SK-N-MC (cell line): ENCODE measurements around the gene TSPAN16.

ENCODE experiments used
- DNase-seq: peaks from one replicate; pipeline ENCODE4 v3.0.0-alpha.2; 2011; ENCODE audit warnings: low read depth, low spot score
- H3K27ac ChIP-seq: fragments of 200-600 bp; sonication (generic); 2 replicates; pipeline ENCODE4 v1.5.1; 2016; ENCODE audit warnings: mixed run types
- H3K36me3 ChIP-seq: fragments of 200-600 bp; sonication (generic); 2 replicates; pipeline ENCODE4 v1.6.1; 2017; ENCODE audit warnings: antibody characterized with exemption, low read length, mixed read lengths; ENCODE audit not compliant: insufficient read depth
- H3K4me3 ChIP-seq: fragments of 200-600 bp; sonication (generic); 2 replicates; pipeline ENCODE4 v1.5.1; 2016
- H3K9ac ChIP-seq: fragments of 200-600 bp; sonication (generic); 2 replicates; pipeline ENCODE4 v1.8.0; 2017; ENCODE audit warnings: mixed run types, mixed read lengths; ENCODE audit not compliant: insufficient read length
- H3K9me3 ChIP-seq: fragments of 200-600 bp; sonication (generic); 2 replicates; pipeline ENCODE4 v1.6.1; 2017; ENCODE audit warnings: low read depth, mild to moderate bottlenecking, antibody characterized with exemption, low read length, moderate library complexity, mixed read lengths
- EZH2 ChIP-seq: fragments of 200-600 bp; sonication (generic); IDR thresholded peaks from one replicate; pipeline ENCODE4 v1.6.1; 2017; ENCODE audit warnings: antibody characterized with exemption
- FOXP2 ChIP-seq: optimal IDR thresholded peaks from 2 replicates; pipeline ENCODE3; 2011; ENCODE audit warnings: mild to moderate bottlenecking, moderate library complexity; ENCODE audit not compliant: insufficient read depth; ENCODE audit errors: extremely low read length, control extremely low read depth
- POLR2AphosphoS5 ChIP-seq: IDR thresholded peaks from 2 replicates; pipeline ENCODE4 v1.6.1; 2012; ENCODE audit warnings: mild to moderate bottlenecking, low read depth, low read length, borderline replicate concordance

Gene TSPAN16, protein sequence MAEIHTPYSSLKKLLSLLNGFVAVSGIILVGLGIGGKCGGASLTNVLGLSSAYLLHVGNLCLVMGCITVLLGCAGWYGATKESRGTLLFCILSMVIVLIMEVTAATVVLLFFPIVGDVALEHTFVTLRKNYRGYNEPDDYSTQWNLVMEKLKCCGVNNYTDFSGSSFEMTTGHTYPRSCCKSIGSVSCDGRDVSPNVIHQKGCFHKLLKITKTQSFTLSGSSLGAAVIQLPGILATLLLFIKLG

GRCh38 chr19:11295665-11296245 lies at the start of gene TSPAN16:
Gene TSPAN16, plus strand, starts transcription at chr19:11296160. Its CDS starts 138 bp downstream, at chr19:11296298.
- no peaks in the 10 kb centered on the region for H3K9me3 ChIP-seq
- no peak within 1 kb of the TSS for H3K4me3 ChIP-seq
- no peak within 1 kb of the TSS for H3K27ac ChIP-seq
- TF ChIP-seq POLR2AphosphoS5 (no peak), EZH2 (no peak), FOXP2 (no peak)
- no peak within 1 kb of the TSS for H3K9ac ChIP-seq
- no peaks in the 10 kb centered on the region for H3K36me3 ChIP-seq
- DNase-seq = no peak

DNA sequence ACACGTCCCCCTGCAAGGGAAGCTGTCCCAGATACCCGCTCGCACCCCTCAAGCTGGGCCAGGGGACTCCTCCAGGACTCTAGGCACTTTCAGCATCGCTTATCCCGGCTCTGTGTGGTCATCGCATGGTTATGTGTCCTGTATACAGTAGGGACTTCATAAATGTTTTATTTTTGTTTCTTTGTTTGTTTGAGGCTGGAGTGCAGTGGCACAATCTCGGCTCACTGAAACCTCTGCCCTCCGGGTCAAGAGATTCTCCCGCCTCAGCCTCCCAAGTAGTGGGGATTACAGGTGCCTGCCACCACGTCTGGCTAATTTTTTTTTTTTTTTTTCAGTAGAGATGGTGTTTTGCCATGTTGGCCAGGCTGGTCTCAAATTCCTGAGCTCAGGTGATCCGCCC lies 49.0 kb upstream of the TSPAN16 start:
- Histone ChIP-seq H3K9ac (no peak overlapping the region), H3K36me3 (no peaks in the 10 kb centered on the region), H3K4me3 (no peak overlapping the region), H3K9me3 (no peaks in the 10 kb centered on the region), H3K27ac (no peak overlapping the region)
- DNase-seq = no peak
- TF ChIP-seq FOXP2 (no peak), POLR2AphosphoS5 (no peak), EZH2 (no peak)

GRCh38 chr19:11247391-11247790 lies 48.6 kb upstream of the TSPAN16 start:
- no peak for DNase-seq
- no peak overlapping the region for H3K9ac ChIP-seq
- H3K4me3 ChIP-seq = no peak overlapping the region
- TF ChIP-seq FOXP2 (no peak), EZH2 (no peak)
- H3K9me3 ChIP-seq = no peaks in the 10 kb centered on the region
- no peak overlapping the region for H3K27ac ChIP-seq
- no peaks in the 10 kb centered on the region for H3K36me3 ChIP-seq

DNA sequence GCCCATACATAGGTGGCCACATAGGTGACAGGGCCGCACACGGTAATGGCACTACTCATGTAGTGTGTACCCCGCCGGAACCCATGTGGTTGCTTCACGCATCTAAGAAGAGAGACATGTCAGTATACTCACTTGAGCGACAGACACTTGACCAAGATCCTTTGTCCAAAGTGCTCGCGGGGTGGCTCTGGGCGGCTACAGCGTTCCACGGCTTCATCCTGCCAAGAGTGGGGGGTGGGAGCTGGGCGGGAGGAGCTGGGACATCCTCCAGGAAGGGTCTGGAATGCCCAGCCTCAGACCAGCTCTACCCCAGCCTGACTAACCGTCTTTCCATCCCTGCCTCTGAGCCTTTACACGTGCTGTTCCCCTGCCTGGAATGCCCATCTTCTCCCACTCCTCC lies 48.0 kb upstream of the TSPAN16 start:
- Histone ChIP-seq H3K9me3 (no peaks in the 10 kb centered on the region), H3K4me3 (no peak overlapping the region), H3K27ac (no peak overlapping the region), H3K9ac (no peak overlapping the region), H3K36me3 (no peaks in the 10 kb centered on the region)
- DNase-seq = no peak
- TF ChIP-seq POLR2AphosphoS5 = no peak
- TF ChIP-seq EZH2 = no peak
- no peak for TF ChIP-seq FOXP2

GRCh38 chr19:11248852-11249251 lies 47.1 kb upstream of the TSPAN16 start:
- Histone ChIP-seq H3K4me3 (no peak overlapping the region), H3K27ac (no peak overlapping the region), H3K36me3 (no peaks in the 10 kb centered on the region), H3K9ac (no peak overlapping the region), H3K9me3 (no peaks in the 10 kb centered on the region)
- TF ChIP-seq POLR2AphosphoS5 (no peak), FOXP2 (no peak), EZH2 (no peak)
- DNase-seq = no peak

- DNase-seq = no peak
- no peak for TF ChIP-seq EZH2
- Histone ChIP-seq H3K4me3 (no peak overlapping the region), H3K9me3 (no peaks in the 10 kb centered on the region), H3K36me3 (no peaks in the 10 kb centered on the region), H3K27ac (no peak overlapping the region), H3K9ac (no peak overlapping the region)
Observed at GRCh38 chr19:11251217-11251616, 44.7 kb upstream of the TSPAN16 start.

DNA sequence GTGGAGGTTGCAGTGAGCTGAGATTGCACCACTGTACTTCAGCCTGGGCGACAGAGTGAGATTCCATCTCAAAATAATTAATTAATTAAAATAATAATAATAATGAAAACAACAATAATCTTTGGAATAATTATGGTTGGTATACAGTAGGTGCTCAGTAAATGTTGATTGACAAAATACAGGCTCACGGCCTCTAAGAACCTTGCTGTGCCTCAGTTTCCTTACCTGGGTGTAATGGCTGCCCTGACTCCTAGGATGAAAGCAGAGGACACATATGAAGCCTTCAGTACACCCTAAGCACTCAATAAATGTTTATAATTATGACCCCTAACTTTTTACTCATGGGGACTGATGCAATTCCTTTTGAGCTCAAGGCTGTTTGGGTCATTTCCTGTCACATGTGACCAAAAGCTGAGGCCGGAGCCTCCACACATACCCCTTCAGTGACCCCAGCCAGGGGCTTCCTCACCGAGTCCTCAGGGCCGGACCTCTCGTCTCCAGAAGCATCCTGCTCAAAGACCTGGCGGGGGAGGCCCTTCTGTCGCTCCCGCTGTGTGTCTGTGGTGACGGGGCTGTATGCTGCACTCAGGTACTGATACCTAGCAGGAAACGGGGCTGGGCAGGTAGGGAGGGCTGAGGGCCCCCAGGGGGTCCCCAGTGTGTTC lies 44.2 kb upstream of the TSPAN16 start:
- Histone ChIP-seq H3K27ac (no peak overlapping the region), H3K4me3 (no peak overlapping the region), H3K9ac (no peak overlapping the region), H3K36me3 (no peaks in the 10 kb centered on the region), H3K9me3 (no peaks in the 10 kb centered on the region)
- no peak for DNase-seq
- no peak for TF ChIP-seq FOXP2
- TF ChIP-seq POLR2AphosphoS5 = no peak
- TF ChIP-seq EZH2 = no peak

- no peaks in the 10 kb centered on the region for H3K9me3 ChIP-seq
- no peak overlapping the region for H3K27ac ChIP-seq
- TF ChIP-seq FOXP2 = no peak
- TF ChIP-seq EZH2 = no peak
- no peak for TF ChIP-seq POLR2AphosphoS5
- no peak overlapping the region for H3K9ac ChIP-seq
- DNase-seq = no peak
- H3K4me3 ChIP-seq = no peak overlapping the region
- no peaks in the 10 kb centered on the region for H3K36me3 ChIP-seq
Observed at GRCh38 chr19:11252665-11253355, 43.1 kb upstream of the TSPAN16 start.
